Activated CD4-positive, CD25-positive, alpha-beta regulatory T cell treated with anti-CD3 and anti-CD28 coated beads, Interleukin-2, amount 50 U/mL, for 72 hours (primary cell): ENCODE data around the gene ATP5ME.
"Not testable (repeated sequence)": the region's sequence is repeated elsewhere in the genome, so short reads cannot be mapped to it uniquely, and the experiment has no call there.

Source experiments
- DNase-seq: peaks from one replicate; pipeline ENCODE4 v3.0.0; 2021

The ATP5ME gene

GRCh38 chr4:653831-654502, 20.1 kb downstream of the ATP5ME start:
- DNase-seq = no peak

GRCh38 chr4:653080-653821, 20.8 kb downstream of the ATP5ME start:
- no peak for DNase-seq

GRCh38 chr4:651884-652642, 22.0 kb downstream of the ATP5ME start:
- no peak for DNase-seq

- DNase-seq = no peak
Measured at GRCh38 chr4:650951-651883, 22.9 kb downstream of the ATP5ME start.

DNA sequence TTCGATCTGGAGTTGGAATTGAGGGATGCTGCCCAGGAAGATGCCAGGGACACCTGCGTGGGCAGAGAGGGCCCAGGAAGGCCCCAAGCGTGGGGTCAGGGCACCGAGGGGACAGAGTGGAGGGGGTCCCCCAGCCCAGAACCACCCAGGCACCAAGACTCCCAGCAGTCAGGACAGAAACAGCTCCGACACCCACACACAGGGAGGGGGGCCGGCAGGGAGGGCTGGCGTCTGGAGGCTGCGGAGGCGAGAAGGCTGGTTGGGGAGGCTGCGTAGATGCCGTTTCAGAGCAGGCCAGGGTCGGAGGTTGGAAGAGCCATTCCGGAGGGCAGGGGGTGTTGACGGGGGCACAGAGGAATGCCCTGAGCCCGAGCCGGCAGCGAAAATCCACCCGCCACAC, 23.6 kb downstream of the ATP5ME start:
- no peak for DNase-seq

- no peak for DNase-seq
Measured at GRCh38 chr4:649751-650310, 24.2 kb downstream of the ATP5ME start.

GRCh38 chr4:649293-649625, 24.8 kb downstream of the ATP5ME start:
- no peak for DNase-seq

GRCh38 chr4:648579-649292, 25.3 kb downstream of the ATP5ME start:
- DNase-seq = no peak

DNA sequence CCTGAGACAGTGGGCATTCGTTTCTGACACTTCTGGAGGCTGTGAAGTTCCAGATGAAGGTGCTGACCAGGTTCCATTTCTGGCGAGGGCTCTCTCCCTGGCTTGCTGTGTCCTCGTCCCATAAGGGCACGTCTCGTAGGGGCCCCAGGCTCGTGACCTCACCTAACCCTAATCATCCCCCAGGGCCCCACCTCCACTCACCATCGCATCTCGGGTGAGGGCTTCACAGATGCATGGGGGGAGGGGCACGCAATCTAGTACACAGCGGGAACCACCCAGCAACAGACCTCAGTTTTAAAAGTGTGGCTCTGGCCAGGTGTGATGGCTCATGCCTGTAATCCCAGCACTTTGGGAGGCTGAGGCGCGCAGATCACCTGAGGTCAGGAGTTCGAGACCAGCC, 26.6 kb downstream of the ATP5ME start:
- no peak for DNase-seq

- DNase-seq = no peak
Measured at GRCh38 chr4:646460-646859, 27.6 kb downstream of the ATP5ME start.

GRCh38 chr4:642366-642765, 31.7 kb downstream of the ATP5ME start:
- not testable (repeated sequence) for DNase-seq

GRCh38 chr4:637536-638280, 36.4 kb downstream of the ATP5ME start:
- DNase-seq = no peak

DNA sequence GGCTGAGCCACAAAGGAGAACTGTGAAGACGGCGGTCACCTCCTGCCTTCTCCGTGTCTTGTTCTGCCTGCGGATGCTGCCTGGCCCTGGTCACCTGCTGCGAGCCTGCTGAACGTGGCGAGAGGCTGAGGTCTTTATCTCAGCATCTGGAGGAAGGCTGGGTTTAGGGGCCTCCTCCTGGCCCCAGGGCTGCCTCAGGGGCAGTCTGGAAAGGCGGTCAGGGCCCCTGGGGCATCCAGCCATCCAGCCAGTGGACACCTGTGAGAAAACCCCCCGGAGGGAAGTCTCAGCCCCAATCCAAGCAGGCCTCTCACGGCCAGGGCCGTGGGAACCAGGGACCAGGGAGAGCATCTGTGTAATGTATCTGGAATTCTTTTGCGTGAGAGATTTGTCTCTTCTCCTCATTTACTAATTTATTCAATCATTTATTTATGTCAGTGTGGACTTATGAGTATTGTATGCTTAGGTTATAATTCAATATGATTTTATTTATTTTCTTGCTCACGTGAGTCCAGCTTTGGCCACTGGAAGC, 37.4 kb downstream of the ATP5ME start:
- no peak for DNase-seq

GRCh38 chr4:635851-636627, 38.0 kb downstream of the ATP5ME start:
- DNase-seq = no peak

GRCh38 chr4:635066-635835, 38.8 kb downstream of the ATP5ME start:
- DNase-seq = not testable (repeated sequence)

- DNase-seq = no peak
Measured at GRCh38 chr4:634599-634985, 39.5 kb downstream of the ATP5ME start.

GRCh38 chr4:633976-634598, 40.0 kb downstream of the ATP5ME start:
- no peak for DNase-seq

DNA sequence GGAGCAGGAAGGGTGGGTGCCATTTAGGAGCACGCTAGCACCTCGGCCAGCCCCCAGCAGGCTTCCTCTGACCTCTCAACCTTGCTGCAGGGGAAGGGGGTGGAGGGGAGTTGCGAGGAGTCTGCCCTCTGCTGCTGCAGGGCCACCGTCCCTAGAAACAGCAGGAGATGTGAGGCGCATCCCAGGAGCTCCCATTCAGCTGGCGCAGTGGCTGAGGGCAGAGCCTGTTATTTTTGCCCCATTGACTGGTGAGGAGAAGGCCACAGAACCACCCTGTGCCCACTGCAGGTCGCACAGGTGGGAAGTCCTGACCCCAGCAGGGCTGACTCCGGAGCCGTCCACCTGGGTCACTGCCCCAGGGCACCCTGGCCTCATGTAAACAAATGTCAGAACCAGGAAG, 40.7 kb downstream of the ATP5ME start:
- no peak for DNase-seq

- DNase-seq = no peak
Measured at GRCh38 chr4:632926-633325, 41.1 kb downstream of the ATP5ME start.
